MCF 10A (cell line): Measurements from ENCODE around the gene PCDH8. TPM values are rescaled to one million over a fixed set of nuclear protein-coding genes. Genes with fewer than 3 reads are reported as not detected.
A peak's percentile ranks its signal among the peaks of the same experiment; 100 is the strongest.

Experiments
- BruUV-seq: library from RNA; stranded (reverse); fragments of 400-500 nt; replicated peaks from 2 replicates; lab custom pipeline; 2021; lab: Mats Ljungman, UMichigan
- CTCF ChIA-PET: fragments of 300-600 bp; sonication (Branson Sonifier 250); formaldehyde crosslinking; extraction: SDS; loops from one replicate; lab custom pipeline; 2021; ENCODE audit warnings: antibody characterized with exemption, inconsistent platforms; lab: Yijun Ruan, JAX
- POLR2A ChIA-PET: fragments of 300-600, 350-650 bp; sonication (Branson Sonifier 250); formaldehyde crosslinking; extraction: SDS; loops from one replicate; lab custom pipeline; 2020; ENCODE audit warnings: antibody characterized with exemption, inconsistent platforms; lab: Yijun Ruan, JAX
- DNase-seq: peaks from one replicate; pipeline ENCODE4 v3.0.0-alpha.2; 2018; ENCODE audit not compliant: unreplicated experiment
- H3K27ac Mint-ChIP-seq: one replicate; pipeline ENCODE4 v1.8.0; 2022; ENCODE audit warnings: mild to moderate bottlenecking, low read depth, mixed read lengths; ENCODE audit not compliant: unreplicated experiment
- H3K27me3 Mint-ChIP-seq: one replicate; pipeline ENCODE4 v1.8.0; 2022; ENCODE audit warnings: mixed read lengths; ENCODE audit not compliant: insufficient read depth, unreplicated experiment
- H3K36me3 Mint-ChIP-seq: one replicate; pipeline ENCODE4 v1.8.0; 2022; ENCODE audit warnings: mild to moderate bottlenecking, moderate library complexity, mixed read lengths; ENCODE audit not compliant: insufficient read depth, unreplicated experiment
- H3K4me1 Mint-ChIP-seq: one replicate; pipeline ENCODE4 v1.8.0; 2022; ENCODE audit warnings: mixed read lengths; ENCODE audit not compliant: insufficient read depth, unreplicated experiment
- H3K4me3 Mint-ChIP-seq: one replicate; pipeline ENCODE4 v1.8.0; 2022; ENCODE audit warnings: mild to moderate bottlenecking, moderate library complexity, mixed read lengths; ENCODE audit not compliant: unreplicated experiment
- H3K9me3 Mint-ChIP-seq: one replicate; pipeline ENCODE4 v1.8.0; 2022; ENCODE audit warnings: mixed read lengths; ENCODE audit not compliant: unreplicated experiment
- CTCF ChIP-seq: fragments of 200-600 bp; IDR thresholded peaks from one replicate; pipeline ENCODE4 v1.8.0; 2022; ENCODE audit warnings: antibody characterized with exemption, mild to moderate bottlenecking; ENCODE audit not compliant: unreplicated experiment
- intact Hi-C: fragments of 100-400 bp; cut with micrococcal nuclease; formaldehyde crosslinking; loops from 2 replicates; pipeline ENCODE4 v1.14.1; 2022
- total RNA-seq: library from RNA; stranded (reverse); gene quantifications from 2 replicates; pipeline ENCODE4 v1.2.3, GENCODE V29; 2022

The PCDH8 gene
- total RNA-seq, 1 experiment from 2014 or later = not detected

- peak overlapping the region; percentile 81 for H3K4me3 Mint-ChIP-seq
- no peaks in the 10 kb centered on the region for H3K36me3 Mint-ChIP-seq
- H3K4me1 Mint-ChIP-seq = peaks cover 5% of the 10 kb centered on the region
- intact Hi-C loops = no loop called here
- POLR2A ChIA-PET = interaction anchor here (0.6 to 1.5 kb wide), 5 partner anchors 9 to 198 kb away, joined by 3 to 5 read pairs (median 3); partner anchors contain the start of gene SUGT1
- BruUV-seq = no TSS peak
- H3K9me3 Mint-ChIP-seq = no peaks in the 10 kb centered on the region
- DNase-seq = peak; percentile 33
- H3K27ac Mint-ChIP-seq = peak overlapping the region; percentile 46
- peaks cover 40% of the 10 kb centered on the region for H3K27me3 Mint-ChIP-seq
- no peak for TF ChIP-seq CTCF
- CTCF ChIA-PET = interaction anchor here (0.6 to 1.9 kb wide), 11 partner anchors 10 to 325 kb away, joined by 3 to 10 read pairs (median 3); no protein-coding TSS in a partner anchor
Observed at GRCh38 chr13:52851137-52851962, 2.9 kb upstream of the PCDH8 start.

GRCh38 chr13:52850396-52851136 is 2.1 kb upstream of the PCDH8 start:
- H3K4me3 Mint-ChIP-seq = peak overlapping the region; percentile 81
- peaks cover 32% of the 10 kb centered on the region for H3K27me3 Mint-ChIP-seq
- H3K9me3 Mint-ChIP-seq = no peaks in the 10 kb centered on the region
- ChIA-PET POLR2A (interaction anchor here (1.2 to 1.5 kb wide), 3 partner anchors 18 to 197 kb away, joined by 3 to 5 read pairs (median 3); partner anchors contain the start of gene SUGT1), CTCF (interaction anchor here (0.6 to 2.4 kb wide), 7 partner anchors 11 to 326 kb away, joined by 3 to 12 read pairs (median 4); no protein-coding TSS in a partner anchor)
- intact Hi-C loops = no loop called here
- H3K4me1 Mint-ChIP-seq = peaks cover 5% of the 10 kb centered on the region
- no TSS peak for BruUV-seq
- peak overlapping the region; percentile 46 for H3K27ac Mint-ChIP-seq
- H3K36me3 Mint-ChIP-seq = no peaks in the 10 kb centered on the region
- peak; percentile 11 for TF ChIP-seq CTCF
- peak; percentile 62 for DNase-seq

- Mint-ChIP-seq H3K9me3 (no peaks in the 10 kb centered on the region), H3K4me1 (peaks cover 5% of the 10 kb centered on the region), H3K4me3 (peak overlapping the region; percentile 81), H3K27me3 (peaks cover 27% of the 10 kb centered on the region), H3K36me3 (no peaks in the 10 kb centered on the region), H3K27ac (no peak overlapping the region)
- POLR2A ChIA-PET = no interaction called here
- intact Hi-C loops = no loop called here
- no peak for DNase-seq
- TF ChIP-seq CTCF = no peak
- CTCF ChIA-PET = interaction anchor here (0.6 to 2.4 kb wide), 2 partner anchors 21 to 117 kb away, joined by 4 to 12 read pairs; no protein-coding TSS in a partner anchor
- BruUV-seq = no TSS peak
Observed at GRCh38 chr13:52850072-52850395, 1.6 kb upstream of the PCDH8 start.
